ENCODE data around the gene SULT4A1. TPM values are rescaled to one million over a fixed set of nuclear protein-coding genes. Genes with fewer than 3 reads are reported as not detected.

Gene SULT4A1
- total and polyA plus RNA-seq, 2 experiments from 2014 or later = 4.7 to 5.2 TPM

GRCh38 chr22:43900206-43900605, 37.9 kb upstream of the SULT4A1 start (continued):
- TF ChIP-seq, protein P1, sequence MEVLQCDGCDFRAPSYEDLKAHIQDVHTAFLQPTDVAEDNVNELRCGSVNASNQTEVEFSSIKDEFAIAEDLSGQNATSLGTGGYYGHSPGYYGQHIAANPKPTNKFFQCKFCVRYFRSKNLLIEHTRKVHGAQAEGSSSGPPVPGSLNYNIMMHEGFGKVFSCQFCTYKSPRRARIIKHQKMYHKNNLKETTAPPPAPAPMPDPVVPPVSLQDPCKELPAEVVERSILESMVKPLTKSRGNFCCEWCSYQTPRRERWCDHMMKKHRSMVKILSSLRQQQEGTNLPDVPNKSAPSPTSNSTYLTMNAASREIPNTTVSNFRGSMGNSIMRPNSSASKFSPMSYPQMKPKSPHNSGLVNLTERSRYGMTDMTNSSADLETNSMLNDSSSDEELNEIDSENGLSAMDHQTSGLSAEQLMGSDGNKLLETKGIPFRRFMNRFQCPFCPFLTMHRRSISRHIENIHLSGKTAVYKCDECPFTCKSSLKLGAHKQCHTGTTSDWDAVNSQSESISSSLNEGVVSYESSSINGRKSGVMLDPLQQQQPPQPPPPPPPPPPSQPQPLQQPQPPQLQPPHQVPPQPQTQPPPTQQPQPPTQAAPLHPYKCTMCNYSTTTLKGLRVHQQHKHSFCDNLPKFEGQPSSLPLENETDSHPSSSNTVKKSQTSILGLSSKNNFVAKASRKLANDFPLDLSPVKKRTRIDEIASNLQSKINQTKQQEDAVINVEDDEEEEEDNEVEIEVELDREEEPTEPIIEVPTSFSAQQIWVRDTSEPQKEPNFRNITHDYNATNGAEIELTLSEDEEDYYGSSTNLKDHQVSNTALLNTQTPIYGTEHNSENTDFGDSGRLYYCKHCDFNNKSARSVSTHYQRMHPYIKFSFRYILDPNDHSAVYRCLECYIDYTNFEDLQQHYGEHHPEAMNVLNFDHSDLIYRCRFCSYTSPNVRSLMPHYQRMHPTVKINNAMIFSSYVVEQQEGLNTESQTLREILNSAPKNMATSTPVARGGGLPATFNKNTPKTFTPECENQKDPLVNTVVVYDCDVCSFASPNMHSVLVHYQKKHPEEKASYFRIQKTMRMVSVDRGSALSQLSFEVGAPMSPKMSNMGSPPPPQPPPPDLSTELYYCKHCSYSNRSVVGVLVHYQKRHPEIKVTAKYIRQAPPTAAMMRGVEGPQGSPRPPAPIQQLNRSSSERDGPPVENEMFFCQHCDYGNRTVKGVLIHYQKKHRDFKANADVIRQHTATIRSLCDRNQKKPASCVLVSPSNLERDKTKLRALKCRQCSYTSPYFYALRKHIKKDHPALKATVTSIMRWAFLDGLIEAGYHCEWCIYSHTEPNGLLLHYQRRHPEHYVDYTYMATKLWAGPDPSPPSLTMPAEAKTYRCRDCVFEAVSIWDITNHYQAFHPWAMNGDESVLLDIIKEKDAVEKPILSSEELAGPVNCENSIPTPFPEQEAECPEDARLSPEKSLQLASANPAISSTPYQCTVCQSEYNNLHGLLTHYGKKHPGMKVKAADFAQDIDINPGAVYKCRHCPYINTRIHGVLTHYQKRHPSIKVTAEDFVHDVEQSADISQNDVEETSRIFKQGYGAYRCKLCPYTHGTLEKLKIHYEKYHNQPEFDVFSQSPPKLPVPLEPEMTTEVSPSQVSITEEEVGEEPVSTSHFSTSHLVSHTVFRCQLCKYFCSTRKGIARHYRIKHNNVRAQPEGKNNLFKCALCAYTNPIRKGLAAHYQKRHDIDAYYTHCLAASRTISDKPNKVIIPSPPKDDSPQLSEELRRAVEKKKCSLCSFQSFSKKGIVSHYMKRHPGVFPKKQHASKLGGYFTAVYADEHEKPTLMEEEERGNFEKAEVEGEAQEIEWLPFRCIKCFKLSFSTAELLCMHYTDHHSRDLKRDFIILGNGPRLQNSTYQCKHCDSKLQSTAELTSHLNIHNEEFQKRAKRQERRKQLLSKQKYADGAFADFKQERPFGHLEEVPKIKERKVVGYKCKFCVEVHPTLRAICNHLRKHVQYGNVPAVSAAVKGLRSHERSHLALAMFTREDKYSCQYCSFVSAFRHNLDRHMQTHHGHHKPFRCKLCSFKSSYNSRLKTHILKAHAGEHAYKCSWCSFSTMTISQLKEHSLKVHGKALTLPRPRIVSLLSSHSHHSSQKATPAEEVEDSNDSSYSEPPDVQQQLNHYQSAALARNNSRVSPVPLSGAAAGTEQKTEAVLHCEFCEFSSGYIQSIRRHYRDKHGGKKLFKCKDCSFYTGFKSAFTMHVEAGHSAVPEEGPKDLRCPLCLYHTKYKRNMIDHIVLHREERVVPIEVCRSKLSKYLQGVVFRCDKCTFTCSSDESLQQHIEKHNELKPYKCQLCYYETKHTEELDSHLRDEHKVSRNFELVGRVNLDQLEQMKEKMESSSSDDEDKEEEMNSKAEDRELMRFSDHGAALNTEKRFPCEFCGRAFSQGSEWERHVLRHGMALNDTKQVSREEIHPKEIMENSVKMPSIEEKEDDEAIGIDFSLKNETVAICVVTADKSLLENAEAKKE (CRISPR knock-in tag; IDR thresholded peaks at IDR 0.05) = no peak
- TF ChIP-seq JUNB (IDR thresholded peaks at IDR 0.05; ENCODE audit: unreplicated experiment) = no peak

DNA sequence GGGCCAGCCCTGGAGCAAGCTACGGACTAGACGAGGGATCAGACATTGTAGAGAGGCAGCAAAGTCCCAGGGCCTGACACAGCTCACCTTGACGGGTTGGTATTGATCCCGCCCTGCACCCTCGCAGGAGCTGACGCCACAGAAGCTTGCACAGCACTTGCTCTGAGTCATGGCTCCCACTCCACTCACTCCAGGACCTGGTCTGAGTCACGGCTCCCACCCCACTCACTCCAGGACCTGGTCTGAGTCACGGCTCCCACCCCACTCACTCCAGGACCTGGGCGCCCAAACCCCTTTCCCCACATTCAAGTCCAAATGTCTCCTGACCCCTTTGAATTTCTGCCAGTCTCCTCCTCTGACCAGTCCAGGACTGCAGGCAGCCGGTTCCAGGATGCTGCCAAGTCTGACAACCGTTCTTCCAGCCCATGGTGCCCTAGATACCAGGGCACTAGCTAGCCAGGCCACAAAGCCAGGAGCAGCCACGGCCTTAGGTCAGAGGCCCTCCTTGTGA, 35.5 kb upstream of the SULT4A1 start:
- Mint-ChIP-seq H3K9me3 (no peaks in the 10 kb centered on the region), H3K4me1 (no peaks in the 10 kb centered on the region; the same call in 2 of the 3 replicates), H3K27me3 (ENCODE audit: insufficient read depth, low read depth, poor library complexity) (peaks cover 11% of the 10 kb centered on the region), H3K36me3 (ENCODE audit: low read depth) (no peaks in the 10 kb centered on the region), H3K27ac (no peak overlapping the region), H3K4me3 (no peak overlapping the region)
- DNase-seq (ENCODE audit: low spot score) (no peak), ATAC-seq (no peak)
- no peaks in the 10 kb centered on the region for H3K27me3 ChIP-seq (ENCODE audit: insufficient read depth)
- H2AFZ ChIP-seq = no peak overlapping the region
- no peaks in the 10 kb centered on the region for H3K4me1 ChIP-seq (ENCODE audit: insufficient read depth)
- no peaks in the 10 kb centered on the region for H3K9me2 ChIP-seq (ENCODE audit: insufficient read depth)
- H3K79me2 ChIP-seq (replicated peaks; ENCODE audit: insufficient read depth) = no peaks in the 10 kb centered on the region
- H3F3A ChIP-seq (replicated peaks; ENCODE audit: low read depth) = no peaks in the 10 kb centered on the region
- no peaks in the 10 kb centered on the region for H3K36me3 ChIP-seq (ENCODE audit: insufficient read depth)
- H3K4me3 ChIP-seq = no peak overlapping the region
- no peak overlapping the region for H3K27ac ChIP-seq (ENCODE audit: low read depth)
- no peak overlapping the region for H3K4me2 ChIP-seq
- H4K20me1 ChIP-seq (replicated peaks; ENCODE audit: insufficient read depth) = no peaks in the 10 kb centered on the region
- TF ChIP-seq ZNF114 (CRISPR knock-in tag; IDR thresholded peaks at IDR 0.05) (no peak), POLR2AphosphoS5 (IDR thresholded peaks at IDR 0.05; ENCODE audit: low read depth) (no peak), EZH2 (IDR thresholded peaks at IDR 0.05; ENCODE audit: low read depth, unreplicated experiment) (no peak), JUNB (IDR thresholded peaks at IDR 0.05; ENCODE audit: unreplicated experiment) (no peak), REST (IDR thresholded peaks at IDR 0.05; ENCODE audit: unreplicated experiment) (no peak), EZH2phosphoT487 (IDR thresholded peaks at IDR 0.05; ENCODE audit: unreplicated experiment) (no peak)
- TF ChIP-seq, protein P2, sequence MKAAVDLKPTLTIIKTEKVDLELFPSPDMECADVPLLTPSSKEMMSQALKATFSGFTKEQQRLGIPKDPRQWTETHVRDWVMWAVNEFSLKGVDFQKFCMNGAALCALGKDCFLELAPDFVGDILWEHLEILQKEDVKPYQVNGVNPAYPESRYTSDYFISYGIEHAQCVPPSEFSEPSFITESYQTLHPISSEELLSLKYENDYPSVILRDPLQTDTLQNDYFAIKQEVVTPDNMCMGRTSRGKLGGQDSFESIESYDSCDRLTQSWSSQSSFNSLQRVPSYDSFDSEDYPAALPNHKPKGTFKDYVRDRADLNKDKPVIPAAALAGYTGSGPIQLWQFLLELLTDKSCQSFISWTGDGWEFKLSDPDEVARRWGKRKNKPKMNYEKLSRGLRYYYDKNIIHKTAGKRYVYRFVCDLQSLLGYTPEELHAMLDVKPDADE (IDR thresholded peaks at IDR 0.05) = no peak

All from GM23338 (cell line).